ENCODE measurements around the gene ASB11.

DNA sequence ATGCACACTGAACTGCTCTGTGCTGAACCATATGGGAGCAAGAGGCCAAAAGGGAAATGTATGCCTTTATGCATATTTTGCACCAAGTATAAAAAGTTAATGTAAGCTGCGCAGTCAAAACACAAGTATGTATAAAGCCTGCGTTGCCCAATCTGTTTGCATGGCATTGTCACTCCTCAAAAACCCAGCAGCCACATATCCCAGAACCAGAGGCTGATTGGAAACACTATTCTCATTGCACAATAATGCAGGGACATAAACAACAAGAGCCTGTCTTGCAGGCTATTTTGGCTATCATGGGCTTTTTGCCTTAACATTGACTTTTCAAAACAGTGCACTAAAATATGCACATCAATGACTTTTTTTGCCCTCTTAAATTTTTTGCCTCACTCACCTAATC is 40.5 kb downstream of the ASB11 start:
- no peak for TF ChIP-seq POLR2A (IDR thresholded peaks at IDR 0.05; ENCODE audit: low read depth, low read length)
- no peak for TF ChIP-seq POLR2AphosphoS5 (IDR thresholded peaks at IDR 0.05; ENCODE audit: low read depth, low read length)
- TF ChIP-seq SPI1 (IDR thresholded peaks at IDR 0.05; ENCODE audit: low read depth, low read length) = no peak
